NCI-H748 (cell line): Measurements from ENCODE around the gene GON7.
"Not testable (repeated sequence)": the region's sequence is repeated elsewhere in the genome, so short reads cannot be mapped to it uniquely, and the experiment has no call there.

Experiments used
- DNase-seq: peaks from one replicate; lab custom pipeline; 2025; ENCODE audit not compliant: unreplicated experiment; lab: John Stamatoyannopoulos, UW

Gene GON7, protein sequence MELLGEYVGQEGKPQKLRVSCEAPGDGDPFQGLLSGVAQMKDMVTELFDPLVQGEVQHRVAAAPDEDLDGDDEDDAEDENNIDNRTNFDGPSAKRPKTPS

DNA sequence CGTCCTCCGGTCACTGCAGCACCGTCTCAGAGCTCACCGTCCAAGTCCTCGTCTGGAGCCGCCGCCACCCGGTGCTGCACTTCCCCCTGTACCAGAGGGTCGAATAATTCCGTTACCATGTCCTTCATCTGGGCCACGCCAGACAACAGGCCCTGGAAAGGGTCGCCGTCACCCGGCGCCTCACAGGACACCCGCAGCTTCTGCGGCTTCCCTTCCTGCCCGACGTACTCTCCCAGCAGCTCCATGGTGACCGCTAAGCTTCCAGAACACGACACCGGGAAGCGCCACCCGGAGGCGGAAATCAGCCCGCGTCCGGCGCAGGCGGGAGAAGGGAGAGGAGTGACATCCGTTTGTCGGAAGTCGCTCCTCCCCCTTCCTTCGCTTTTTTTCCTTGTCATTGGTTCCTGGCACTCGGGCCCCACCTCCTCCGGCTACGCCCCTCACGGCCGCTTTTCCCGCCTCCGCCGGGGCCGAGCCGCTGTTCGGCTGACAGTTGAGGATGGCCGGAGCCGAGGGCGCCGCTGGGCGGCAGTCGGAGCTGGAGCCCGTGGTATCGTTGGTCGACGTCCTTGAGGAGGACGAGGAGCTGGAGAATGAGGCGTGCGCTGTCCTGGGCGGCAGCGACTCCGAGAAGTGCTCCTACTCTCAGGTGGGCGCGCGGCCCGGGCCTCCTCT is at the start of gene GON7, which contains the start of gene UBR7:
TSS of gene GON7 (minus strand) at position 273 of the 675 bp plus-strand sequence. CDS start at position 245, 28 bp downstream.
TSS of gene UBR7 (plus strand) at position 464 of the 675 bp plus-strand sequence. CDS start at position 500, 36 bp downstream.
- DNase-seq = peak; percentile 99

DNA sequence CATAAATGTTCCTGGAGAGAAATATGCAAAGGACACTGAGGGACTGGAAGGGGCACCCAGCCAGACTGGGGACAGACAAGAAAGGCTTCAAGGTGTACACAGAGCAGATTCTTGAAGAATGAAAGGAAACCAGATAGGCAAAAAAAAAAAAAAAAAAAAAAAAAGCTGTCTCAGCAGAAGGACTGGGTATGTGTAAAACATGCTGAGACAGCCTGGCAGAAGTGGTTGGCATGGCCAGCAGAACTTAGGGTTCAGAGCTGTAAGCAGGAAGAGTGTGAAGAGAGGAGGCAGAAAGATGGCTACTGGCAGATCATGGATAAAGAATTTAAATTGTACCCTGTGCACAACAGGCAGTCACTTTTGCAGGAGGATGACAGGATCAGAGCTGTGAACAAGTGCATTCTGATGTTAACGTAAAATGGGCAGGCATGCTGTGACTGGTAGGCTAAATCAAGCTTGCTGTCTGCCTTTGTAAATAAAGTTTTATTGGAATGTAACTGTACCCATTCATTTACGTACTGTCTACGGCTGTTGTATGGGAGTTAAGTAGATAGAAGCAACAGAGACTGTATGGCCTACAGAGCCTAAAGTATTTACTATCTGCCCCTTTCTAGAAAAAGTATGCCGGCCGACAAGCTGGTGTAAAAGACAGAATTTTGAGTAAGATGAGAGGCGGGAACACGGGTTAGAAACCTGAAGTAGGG is 42.4 kb upstream of the GON7 start:
- DNase-seq = no peak

DNA sequence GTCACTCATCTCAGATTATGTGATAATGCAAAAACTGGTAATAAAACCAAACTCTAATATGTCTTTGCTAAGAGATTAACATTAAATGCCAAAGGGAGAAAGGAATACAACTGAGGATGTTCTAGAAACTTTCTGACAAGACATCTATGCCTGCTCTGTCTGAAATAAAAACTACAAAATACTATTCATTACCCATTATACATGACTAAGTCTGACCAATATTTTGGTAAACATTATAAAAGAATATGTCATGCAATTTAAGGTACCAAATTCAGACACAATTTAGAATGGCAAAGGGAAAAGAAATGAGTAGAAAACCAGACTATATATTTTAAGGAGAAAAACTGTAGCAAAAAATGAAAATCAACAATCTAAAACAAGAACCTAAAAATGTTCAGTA is 39.7 kb upstream of the GON7 start:
- no peak for DNase-seq

DNA sequence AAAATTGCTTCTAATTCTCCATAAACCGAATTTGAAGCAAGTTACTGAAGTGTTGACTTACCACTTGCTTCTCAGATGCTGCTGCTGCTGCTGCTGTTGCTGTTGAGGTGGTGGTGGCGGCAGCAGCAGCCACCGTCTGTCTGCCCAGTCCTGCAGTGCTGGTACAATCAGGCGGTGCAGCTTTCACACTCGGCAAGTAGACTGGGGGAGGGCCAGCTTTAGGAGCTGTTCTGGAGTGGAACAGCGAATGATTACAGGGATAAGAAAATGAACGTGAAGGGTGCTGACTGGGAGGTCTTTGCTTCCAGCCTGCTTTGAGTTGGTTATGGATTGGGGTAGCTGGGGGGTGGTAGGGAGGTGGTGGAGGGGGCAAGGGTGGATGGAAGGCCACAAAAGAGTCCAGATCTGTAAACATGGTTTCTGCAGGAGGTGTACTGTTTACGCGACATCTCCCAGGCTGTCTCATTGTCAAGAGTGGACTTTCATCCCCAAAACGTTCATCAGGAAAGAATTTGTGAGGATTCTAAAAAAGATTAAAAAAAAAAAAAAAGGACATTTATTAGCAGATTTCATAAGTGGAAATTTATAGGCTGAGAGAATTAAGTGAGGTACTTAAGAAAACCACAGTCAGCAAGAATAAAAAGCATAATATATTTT is 39.0 kb upstream of the GON7 start:
- DNase-seq = no peak

DNA sequence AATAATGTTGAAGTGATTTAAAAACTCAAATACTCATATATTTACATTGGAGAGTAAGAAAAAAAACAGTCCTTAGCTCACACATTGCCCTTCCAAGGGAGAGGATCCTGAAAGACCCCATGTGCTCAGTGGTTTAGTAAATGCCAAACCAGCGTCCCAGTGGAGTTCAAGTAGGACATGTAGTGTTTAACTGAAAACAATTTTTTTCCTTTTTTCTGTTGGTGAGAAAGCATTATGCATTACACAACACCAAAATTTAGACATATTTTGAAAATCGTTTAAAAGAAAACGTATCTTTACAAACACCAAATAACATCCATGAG is 33.8 kb upstream of the GON7 start:
- no peak for DNase-seq

DNA sequence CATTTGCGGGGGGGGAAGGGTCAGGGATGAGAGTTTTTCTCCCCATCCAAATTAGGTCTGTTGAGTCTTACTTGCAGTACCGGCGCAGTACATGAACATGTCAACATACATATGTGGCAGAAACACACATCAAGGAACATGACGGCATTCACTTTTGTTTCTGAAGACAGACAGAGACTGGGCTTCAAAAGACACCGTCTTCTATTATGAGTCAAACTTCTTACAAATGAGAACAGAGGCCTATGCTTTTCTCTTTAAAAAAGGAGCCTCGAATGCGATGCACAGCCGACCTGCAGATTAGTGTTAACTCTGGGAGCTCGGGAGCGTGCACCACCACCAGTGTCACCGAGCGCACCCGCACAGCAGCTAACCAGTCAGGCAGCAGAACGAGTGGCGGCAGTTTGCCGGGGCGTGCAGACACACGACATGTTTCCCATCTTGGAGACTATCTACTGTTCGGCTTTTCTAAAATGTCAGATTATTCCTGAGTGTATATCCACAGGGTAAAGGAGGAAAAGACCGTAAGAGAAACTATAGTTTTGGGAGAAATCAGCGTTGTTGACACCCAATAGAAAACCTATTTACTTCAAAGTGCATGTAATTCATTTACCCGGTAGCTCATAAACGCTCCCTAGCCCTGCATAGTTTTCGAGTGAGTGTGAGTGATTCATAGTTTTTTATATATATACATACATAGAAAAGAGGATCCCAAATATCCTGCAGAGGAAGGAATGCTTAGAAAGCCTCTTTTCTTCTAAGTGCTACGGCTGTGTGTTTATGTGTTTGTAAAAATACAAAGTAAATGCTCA is 33.2 kb upstream of the GON7 start:
- DNase-seq = no peak

DNA sequence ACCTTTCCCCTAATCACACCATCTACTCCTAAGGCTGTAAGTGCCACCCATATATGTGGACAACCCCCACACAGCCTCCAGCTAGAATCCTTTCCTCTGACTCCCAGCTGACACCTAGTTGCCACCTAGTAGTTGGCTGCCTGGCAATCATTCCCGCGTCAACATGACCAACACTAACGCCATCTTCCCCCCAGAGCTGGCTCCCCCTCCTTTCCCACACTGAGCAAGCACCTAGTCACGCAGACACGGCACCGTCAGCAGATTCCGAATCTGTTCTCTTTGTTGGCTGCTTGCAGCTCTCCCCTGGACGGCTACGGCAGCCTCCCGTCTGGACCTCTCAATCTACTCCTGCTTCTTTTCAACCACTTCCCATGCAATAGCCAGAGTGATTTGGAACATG is 27.9 kb upstream of the GON7 start:
- DNase-seq = peak; percentile 61

DNA sequence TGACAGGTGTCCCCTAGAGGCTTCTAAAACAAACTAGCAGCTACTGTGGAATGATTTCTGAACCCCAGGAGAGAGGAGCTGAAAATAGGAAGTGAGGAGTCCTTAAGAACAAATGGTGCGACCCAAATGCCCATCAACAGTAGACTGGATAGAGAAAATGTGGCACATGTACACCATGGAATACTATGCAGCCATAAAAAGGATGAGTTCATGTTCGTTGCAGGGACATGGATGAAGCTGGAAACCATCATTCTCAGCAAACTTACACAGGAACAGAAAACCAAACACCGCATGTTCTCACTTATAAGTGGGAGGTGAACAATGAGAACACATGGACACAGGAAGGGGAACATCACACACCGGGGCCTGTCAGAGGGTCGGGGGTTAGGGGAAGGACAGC is 26.2 kb upstream of the GON7 start:
- not testable (repeated sequence) for DNase-seq

DNA sequence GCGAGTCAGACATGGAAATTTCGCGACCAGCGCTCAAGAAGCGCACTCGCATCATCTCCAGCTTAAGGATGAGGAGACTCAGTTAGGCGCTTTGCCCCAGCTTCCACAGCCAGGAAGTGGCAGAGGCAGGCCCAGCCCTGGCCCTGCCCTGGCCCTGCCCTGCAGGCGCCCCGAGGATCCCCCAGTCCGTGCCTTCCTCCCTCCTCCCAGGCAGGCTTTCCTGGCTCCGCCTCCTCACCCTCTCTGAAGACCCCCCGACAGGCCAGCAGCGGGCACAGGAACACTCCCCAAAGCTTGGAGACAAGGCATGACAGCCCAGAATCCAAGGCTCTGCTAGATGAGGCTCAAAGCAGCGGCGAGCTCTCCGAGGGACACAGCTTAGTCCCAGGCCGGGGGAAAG is 25.3 kb upstream of the GON7 start:
- DNase-seq = no peak

DNA sequence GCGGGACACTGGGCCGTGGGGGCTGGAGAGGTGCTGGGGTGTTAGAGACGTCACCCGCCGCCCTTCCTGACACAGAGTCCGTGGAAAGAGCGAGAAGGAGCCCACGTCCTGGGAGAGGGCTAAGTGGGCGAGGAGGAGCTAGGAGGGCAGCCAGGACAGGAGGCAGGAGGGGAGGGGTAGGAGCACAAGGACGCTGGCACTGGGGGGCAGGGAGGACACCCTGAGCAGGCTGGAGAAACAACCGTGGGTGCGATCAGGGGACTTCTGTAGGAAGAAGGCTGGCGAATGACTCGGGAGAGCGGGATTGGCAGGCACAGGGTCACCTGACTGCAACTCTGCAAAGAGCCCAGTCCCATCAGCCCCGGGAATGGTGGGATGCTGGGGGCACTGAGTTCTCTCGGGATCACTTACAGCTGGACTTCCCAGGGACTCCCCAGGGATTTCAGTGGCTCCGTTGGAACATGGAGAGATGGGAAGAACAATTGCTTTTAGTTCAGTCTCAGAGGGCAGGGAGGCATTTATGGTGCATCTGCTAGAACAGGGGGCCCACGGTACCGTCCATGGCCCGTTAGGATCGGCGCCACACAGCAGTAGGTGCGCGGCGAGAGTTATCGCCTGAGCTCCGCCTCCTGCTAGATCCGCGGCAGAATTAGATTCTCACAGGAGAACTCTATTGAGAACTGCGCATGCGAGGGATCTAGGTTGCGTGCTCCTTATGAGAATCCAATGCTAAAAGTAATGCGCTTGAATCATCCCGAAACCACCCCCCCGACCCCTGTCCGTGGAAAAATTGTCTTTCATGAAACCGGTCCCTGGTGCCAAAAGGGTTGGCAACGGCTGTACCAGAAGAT is 24.5 kb upstream of the GON7 start:
- DNase-seq = peak; percentile 70

DNA sequence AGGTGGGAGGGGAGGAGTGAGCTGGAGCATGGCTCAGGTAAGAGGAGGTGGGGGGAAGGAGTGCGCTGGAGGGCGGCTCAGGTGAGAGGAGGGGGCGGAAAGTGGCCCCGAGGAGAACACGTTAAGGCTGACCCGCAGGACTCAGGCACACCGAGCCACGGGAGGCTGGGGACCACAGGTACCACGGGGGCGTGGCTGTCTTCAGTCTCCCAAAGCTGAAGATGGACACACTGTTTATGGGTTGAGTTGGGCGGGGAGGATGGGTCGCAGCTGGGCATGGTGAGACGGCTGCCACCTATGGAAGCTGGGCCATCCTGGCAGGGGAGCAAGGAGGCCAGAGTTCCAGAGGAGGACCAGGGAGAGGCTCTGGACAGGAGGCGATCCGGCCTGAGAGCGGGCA is 23.7 kb upstream of the GON7 start:
- peak; percentile 25 for DNase-seq

DNA sequence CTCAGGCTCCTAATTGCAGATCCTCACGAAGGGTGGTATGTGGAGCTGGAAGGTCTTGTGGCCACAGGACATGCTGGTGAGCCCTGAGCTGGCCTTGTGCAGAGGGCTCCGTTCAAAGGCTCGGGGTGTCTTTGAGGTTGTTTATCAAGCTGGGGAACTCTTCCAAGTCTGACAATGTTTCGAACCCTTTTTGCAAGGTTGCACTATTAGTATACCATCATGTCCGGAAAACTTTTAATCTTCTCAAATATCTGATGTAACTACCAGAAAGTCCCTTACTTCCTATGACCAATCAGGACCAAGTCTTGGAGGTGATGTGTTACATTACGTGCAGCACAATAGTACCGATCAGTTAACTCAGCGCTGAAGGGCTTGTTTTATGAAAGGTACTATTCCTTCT is 21.7 kb upstream of the GON7 start:
- DNase-seq = no peak

DNA sequence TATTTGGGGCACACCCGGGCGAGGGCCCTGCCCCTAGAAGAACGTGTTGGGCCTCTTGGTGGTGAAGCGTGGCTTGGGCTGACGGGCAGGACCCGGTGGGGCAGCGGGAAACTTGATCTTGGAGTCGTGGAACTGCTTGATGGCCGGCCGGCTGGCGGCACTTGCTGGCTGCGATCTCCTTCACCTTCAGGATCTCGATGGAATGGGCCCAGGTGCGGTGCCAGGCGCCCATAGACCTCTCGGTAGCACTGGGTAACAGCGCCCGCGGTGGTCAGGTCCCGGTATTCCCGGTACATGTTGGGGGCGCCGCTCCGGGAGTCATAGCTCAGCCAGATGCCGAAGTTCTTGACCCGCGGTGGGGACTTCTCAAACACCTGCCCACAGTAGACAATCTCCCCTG is 16.7 kb upstream of the GON7 start:
- no peak for DNase-seq

DNA sequence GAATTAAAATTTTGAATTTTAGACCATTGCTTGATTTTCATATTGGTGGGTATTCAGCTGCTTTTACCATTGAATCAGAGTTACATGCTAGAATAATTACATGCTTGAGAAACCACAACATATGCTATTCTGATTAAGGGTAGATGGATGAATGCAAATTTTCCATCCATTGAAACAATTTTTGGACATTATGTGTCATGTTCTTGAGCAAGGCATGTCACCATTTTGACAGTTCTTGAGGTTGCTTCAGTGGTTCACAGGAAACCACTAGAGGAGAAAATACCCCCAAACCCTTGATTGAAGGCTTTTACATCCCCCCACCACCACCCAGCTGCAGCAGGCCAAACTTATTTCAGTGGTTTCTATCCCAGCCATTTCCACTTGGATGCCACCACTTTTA is 13.6 kb upstream of the GON7 start:
- DNase-seq = no peak

DNA sequence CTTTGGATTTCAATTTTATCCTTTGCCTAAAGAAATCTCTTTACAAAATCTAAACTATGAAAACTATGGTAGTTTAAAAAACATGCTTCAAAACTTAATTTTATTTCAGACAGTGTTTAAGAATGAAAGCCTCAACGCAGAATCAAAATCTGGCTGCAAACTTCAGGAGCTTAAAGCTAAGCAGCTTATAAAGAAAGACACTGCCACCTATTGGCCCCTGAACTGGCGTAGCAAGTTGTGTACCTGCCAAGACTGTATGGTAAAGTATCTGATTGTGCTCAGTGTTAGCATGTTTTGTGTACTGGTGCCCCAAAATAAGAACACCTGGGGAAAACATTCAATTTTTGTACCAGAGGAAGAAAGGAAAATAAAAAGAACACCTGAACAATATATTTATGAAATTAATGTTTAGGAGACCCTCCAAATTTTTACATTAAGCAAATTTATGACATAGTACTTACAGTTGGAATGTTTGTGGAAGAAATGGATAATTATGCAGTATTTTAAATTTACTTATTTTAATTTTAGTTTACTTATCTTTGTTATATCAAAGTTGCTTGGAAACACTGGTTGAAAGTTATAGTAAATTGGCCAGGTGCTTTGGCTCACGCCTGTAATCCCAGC is 12.3 kb upstream of the GON7 start:
- peak; percentile 77 for DNase-seq

DNA sequence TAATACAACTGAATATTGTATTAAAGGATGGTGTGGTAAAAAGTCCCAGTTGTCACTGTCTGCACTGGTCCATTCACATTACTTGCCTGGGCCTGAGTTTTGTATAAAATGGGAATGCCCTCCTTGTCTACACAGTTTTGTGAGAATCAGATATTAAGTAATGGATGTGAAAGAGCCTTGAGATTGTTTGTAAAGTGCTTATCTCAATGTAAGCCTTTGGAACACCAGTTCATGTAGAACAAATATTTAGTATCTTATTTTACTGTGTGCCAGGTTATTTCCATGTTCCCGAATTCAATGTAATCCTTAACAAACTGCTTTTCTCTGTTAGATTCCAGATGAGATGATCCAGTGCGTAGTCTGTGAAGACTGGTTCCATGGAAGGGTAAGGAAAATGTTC is 7.7 kb upstream of the GON7 start:
- DNase-seq = no peak

DNA sequence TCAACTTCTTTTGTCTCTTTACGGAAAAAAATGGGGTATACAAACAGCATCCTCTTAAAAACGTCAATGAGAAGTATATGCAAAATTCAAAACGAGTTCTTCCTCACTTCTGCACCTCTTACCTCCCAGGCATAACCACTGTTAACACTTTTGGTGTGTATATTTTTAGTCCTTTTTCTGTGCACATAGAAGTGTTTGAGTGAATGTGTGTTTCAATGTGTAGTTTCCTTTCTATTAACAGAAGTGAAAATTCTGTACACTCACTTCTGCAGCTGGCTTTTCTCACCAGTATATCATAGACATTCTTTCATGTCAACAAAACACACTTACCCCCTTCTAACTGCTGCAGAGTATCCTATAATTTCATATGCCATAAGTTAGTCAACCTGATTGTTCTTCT is 5.6 kb upstream of the GON7 start:
- no peak for DNase-seq

DNA sequence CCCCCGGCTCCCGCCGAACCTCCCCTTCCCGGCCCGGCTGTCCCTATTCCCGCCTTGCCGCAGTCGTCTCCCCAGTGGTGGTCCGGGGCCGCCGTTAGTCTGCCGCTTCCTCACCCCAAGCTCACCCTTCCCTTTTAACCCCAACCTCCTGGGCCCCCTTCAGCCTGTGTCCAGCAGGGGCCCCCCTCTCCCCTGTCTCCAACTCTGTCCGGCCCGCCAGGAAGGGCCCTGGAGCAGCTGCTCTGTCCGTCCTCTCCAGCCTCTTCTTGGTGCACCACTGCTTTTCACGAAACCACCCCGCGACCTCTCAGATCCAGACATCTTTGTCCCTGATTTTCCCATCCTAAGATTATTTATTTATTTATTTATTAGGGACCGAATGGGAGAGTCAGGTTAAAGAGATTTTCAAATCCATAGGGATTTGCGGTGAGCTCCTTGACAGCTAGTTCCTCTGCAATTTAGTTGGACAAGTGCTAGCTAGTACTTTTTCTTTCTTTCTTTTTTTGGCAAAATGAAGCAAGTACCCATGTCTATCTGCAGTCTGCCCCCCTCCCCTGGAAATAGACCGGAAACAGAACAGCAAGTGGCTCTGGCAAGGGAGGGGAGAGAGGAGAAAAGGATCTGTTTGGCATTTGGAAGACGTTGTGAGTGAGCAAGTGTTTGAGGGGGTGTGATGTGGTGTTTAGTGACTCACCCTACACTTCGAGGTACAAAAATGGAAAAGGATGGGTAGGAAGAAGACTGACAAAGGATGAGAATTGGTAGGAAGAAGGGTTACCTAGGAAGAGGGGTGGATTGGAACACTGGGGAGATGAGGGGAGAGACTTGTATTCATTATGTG is 823 bp upstream of the GON7 start:
- peak; percentile 74 for DNase-seq

DNA sequence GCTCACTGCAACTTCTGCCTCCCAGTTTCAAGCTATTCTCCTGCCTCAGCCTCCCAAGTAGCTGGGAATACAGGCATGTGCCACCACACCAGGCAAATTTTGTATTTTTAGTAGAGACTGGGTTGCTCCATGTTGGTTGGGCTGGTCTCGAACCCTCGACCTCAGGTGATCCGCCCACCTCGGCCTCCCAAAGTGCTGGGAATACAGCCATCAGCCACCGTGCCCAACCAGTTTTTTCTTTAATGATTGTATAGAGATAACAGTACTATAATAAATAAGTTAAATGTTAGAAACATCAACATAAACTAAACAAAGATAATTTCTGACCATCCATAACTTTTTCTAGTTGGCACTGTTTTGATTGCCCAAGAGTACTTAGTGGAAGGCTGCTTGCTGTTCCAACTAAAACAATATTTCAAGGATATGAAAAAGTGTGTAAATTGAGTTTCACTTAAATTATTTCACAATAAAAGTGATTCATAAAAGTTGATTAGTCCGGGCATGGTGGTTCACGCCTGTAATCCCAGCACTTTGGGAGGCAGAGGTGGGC is 5.6 kb downstream of the GON7 start:
- DNase-seq = no peak
